DND-41 (cell line): ENCODE results near the gene ZSCAN25.

Experiments used
- ATAC-seq: fragments of 200-7000 bp; cut with Tn5 transposase; 3 replicates; pipeline ENCODE4 v1.9.1; 2021; ENCODE audit warnings: low read depth; ENCODE audit not compliant: insufficient read depth
- DNase-seq: peaks from one replicate; pipeline ENCODE4 v3.0.0-alpha.2; 2020
- H2AFZ ChIP-seq: 2 replicates; pipeline ENCODE4 v1.6.0; 2012; ENCODE audit warnings: low read depth, low read length
- H3K27ac ChIP-seq: 2 replicates; pipeline ENCODE4 v1.5.1; 2012; ENCODE audit warnings: low read length, inconsistent platforms
- H3K27me3 ChIP-seq: fragments of 200-600 bp; sonication (generic); 2 replicates; pipeline ENCODE4 v1.6.0; 2012; ENCODE audit warnings: low read length, mild to moderate bottlenecking, inconsistent platforms; ENCODE audit not compliant: insufficient read depth, poor library complexity
- H3K36me3 ChIP-seq: 2 replicates; pipeline ENCODE4 v1.5.1; 2012; ENCODE audit warnings: low read length, inconsistent platforms; ENCODE audit not compliant: insufficient read depth
- H3K4me1 ChIP-seq: 2 replicates; pipeline ENCODE4 v1.5.1; 2012; ENCODE audit warnings: mild to moderate bottlenecking, low read length; ENCODE audit not compliant: insufficient read depth
- H3K4me2 ChIP-seq: 2 replicates; pipeline ENCODE4 v1.6.0; 2012; ENCODE audit warnings: mild to moderate bottlenecking, moderate library complexity, low read length, inconsistent platforms; ENCODE audit not compliant: insufficient read depth
- H3K4me3 ChIP-seq, 2 experiments: fragments of 200-600 bp in 1 of 2; shearing (Covaris generic) in 1 of 2; 2 replicates each; pipeline ENCODE4 v1.5.1; 2012 to 2016; ENCODE audit warnings: inconsistent platforms in 2 of 2, low read length in 2 of 2, mild to moderate bottlenecking in 2 of 2, low read depth in 1 of 2, moderate library complexity in 1 of 2
- H3K79me2 ChIP-seq: 2 replicates; pipeline ENCODE4 v1.6.0; 2012; ENCODE audit warnings: low read length, inconsistent platforms; ENCODE audit not compliant: insufficient read depth
- H3K9ac ChIP-seq: 2 replicates; pipeline ENCODE4 v1.6.0; 2012; ENCODE audit warnings: low read depth, mild to moderate bottlenecking, inconsistent platforms, low read length, moderate library complexity
- H3K9me3 ChIP-seq: 2 replicates; pipeline ENCODE4 v1.5.1; 2012; ENCODE audit warnings: low read length, moderate library complexity, mild to moderate bottlenecking, inconsistent platforms; ENCODE audit not compliant: insufficient read depth, severe bottlenecking
- H4K20me1 ChIP-seq: 2 replicates; pipeline ENCODE4 v1.6.0; 2012; ENCODE audit warnings: low read length; ENCODE audit not compliant: insufficient read depth
- CTCF ChIP-seq: IDR thresholded peaks from 2 replicates; pipeline ENCODE4 v1.5.1; 2012; ENCODE audit warnings: borderline replicate concordance, low read length, moderate library complexity, mild to moderate bottlenecking; ENCODE audit not compliant: poor library complexity, severe bottlenecking; ENCODE audit errors: extremely low read depth
- EZH2 ChIP-seq: IDR thresholded peaks from 3 replicates; pipeline ENCODE4 v1.6.1; 2012; ENCODE audit warnings: borderline replicate concordance, low read depth, mild to moderate bottlenecking, moderate library complexity, low read length, inconsistent platforms; ENCODE audit not compliant: severe bottlenecking

ZSCAN25 gene

GRCh38 chr7:99617192-99617781, 541 bp downstream of the ZSCAN25 start:
- peak overlapping the region; percentile 100; the same call in 1 of the 2 replicates for H2AFZ ChIP-seq
- no peak for TF ChIP-seq EZH2
- no peak for TF ChIP-seq CTCF

GRCh38 chr7:99618726-99619125, 2.0 kb downstream of the ZSCAN25 start:
- ATAC-seq = no peak
- Histone ChIP-seq H3K27me3 (no peaks in the 10 kb centered on the region), H3K4me1 (peaks cover 76% of the 10 kb centered on the region), H3K9ac (peak overlapping the region; percentile 79; the same call in 1 of the 2 replicates), H3K79me2 (peaks cover 56% of the 10 kb centered on the region), H3K4me3 (peak overlapping the region in 1 of 2 experiments; percentile 68; a peak in 1 of 4 replicates), H4K20me1 (peaks cover 6% of the 10 kb centered on the region; the same call in 1 of the 2 replicates), H3K36me3 (peaks cover 66% of the 10 kb centered on the region), H3K27ac (peak overlapping the region; percentile 87; the same call in 1 of the 2 replicates), H3K9me3 (no peaks in the 10 kb centered on the region), H2AFZ (no peak overlapping the region), H3K4me2 (peak overlapping the region; percentile 97)
- DNase-seq = no peak
- TF ChIP-seq EZH2 (no peak), CTCF (no peak)

More at GRCh38 chr7:99617192-99617781, 541 bp downstream of the ZSCAN25 start:
- H3K4me2 ChIP-seq = peak overlapping the region; percentile 97
- peaks cover 6% of the 10 kb centered on the region; the same call in 1 of the 2 replicates for H4K20me1 ChIP-seq
- H3K4me1 ChIP-seq = peaks cover 62% of the 10 kb centered on the region
- no peak for DNase-seq
- H3K4me3 ChIP-seq = peak overlapping the region; percentile 68 to 88
- H3K27me3 ChIP-seq = no peaks in the 10 kb centered on the region
- ATAC-seq = no peak; the same call in 2 of the 3 replicates
- no peaks in the 10 kb centered on the region for H3K9me3 ChIP-seq
- peaks cover 52% of the 10 kb centered on the region for H3K36me3 ChIP-seq
- peak overlapping the region; percentile 79 for H3K9ac ChIP-seq
- peaks cover 56% of the 10 kb centered on the region for H3K79me2 ChIP-seq
- peak overlapping the region; percentile 87 for H3K27ac ChIP-seq

GRCh38 chr7:99619571-99620130, 2.9 kb downstream of the ZSCAN25 start:
- DNase-seq (no peak), ATAC-seq (no peak)
- H3K36me3 ChIP-seq = peaks cover 73% of the 10 kb centered on the region
- H3K4me1 ChIP-seq = peaks cover 85% of the 10 kb centered on the region
- peak overlapping the region; percentile 33; the same call in 1 of the 2 replicates for H3K27ac ChIP-seq
- no peak overlapping the region for H2AFZ ChIP-seq
- H3K9ac ChIP-seq = peak overlapping the region; percentile 79; the same call in 1 of the 2 replicates
- peaks cover 56% of the 10 kb centered on the region for H3K79me2 ChIP-seq
- no peaks in the 10 kb centered on the region for H3K9me3 ChIP-seq
- H3K27me3 ChIP-seq = no peaks in the 10 kb centered on the region
- TF ChIP-seq CTCF (no peak), EZH2 (no peak)
- H3K4me2 ChIP-seq = peak overlapping the region; percentile 97
- no peak overlapping the region for H3K4me3 ChIP-seq
- H4K20me1 ChIP-seq = peaks cover 6% of the 10 kb centered on the region; the same call in 1 of the 2 replicates
